ENCODE measurements around the gene DLK1. TPM values are rescaled to one million over a fixed set of nuclear protein-coding genes. Genes with fewer than 3 reads are reported as not detected.

The DLK1 gene
- total and polyA plus RNA-seq, 2 of the 13 experiments (the other 11 are each of a cell fraction or from before 2014, with no cell fraction given) = 95.5 to 312 TPM

DNA sequence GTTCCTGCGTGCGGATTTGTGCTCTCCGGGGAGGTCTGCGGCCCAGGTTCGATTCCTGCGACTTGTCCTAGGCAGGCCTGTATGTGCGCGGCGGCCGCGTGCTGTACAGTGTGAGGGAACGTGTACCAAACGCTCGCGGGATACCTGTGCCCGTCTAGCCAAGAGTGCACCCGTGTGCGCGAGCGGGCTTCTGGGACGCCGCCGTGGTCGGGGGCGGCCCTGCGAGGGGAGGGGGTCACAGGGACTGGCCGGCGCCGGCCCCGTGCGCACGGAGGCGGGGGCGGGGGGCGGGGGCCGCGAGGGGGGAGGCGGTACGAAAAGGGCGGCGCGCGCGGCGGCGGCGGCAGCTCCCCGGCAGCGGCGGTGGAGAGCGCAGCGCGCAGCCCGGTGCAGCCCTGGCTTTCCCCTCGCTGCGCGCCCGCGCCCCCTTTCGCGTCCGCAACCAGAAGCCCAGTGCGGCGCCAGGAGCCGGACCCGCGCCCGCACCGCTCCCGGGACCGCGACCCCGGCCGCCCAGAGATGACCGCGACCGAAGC, at the start of gene DLK1 (continued):
- TF ChIP-seq, protein P1, sequence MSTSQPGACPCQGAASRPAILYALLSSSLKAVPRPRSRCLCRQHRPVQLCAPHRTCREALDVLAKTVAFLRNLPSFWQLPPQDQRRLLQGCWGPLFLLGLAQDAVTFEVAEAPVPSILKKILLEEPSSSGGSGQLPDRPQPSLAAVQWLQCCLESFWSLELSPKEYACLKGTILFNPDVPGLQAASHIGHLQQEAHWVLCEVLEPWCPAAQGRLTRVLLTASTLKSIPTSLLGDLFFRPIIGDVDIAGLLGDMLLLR (CRISPR knock-in tag; IDR thresholded peaks at IDR 0.05) = no peak
- peak; percentile 63; the same call in 1 of the 2 replicates for TF ChIP-seq ZNF749 (CRISPR knock-in tag; IDR thresholded peaks at IDR 0.05; ENCODE audit: borderline replicate concordance)
- TF ChIP-seq EHMT2 (IDR thresholded peaks at IDR 0.05; ENCODE audit: borderline replicate concordance, low read depth, low read length) = no peak
- TF ChIP-seq SMC3 (IDR thresholded peaks at IDR 0.05; ENCODE audit: low read length) = no peak
- TF ChIP-seq RAD21 (CRISPR knock-in tag; IDR thresholded peaks at IDR 0.05) = no peak
- no peak for TF ChIP-seq ARID2 (CRISPR knock-in tag; IDR thresholded peaks at IDR 0.05; ENCODE audit: borderline replicate concordance)
- no peak for TF ChIP-seq SRF (IDR thresholded peaks at IDR 0.05; ENCODE audit: low read depth, low read length)
- TF ChIP-seq, protein P2, sequence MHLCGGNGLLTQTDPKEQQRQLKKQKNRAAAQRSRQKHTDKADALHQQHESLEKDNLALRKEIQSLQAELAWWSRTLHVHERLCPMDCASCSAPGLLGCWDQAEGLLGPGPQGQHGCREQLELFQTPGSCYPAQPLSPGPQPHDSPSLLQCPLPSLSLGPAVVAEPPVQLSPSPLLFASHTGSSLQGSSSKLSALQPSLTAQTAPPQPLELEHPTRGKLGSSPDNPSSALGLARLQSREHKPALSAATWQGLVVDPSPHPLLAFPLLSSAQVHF (CRISPR knock-in tag; IDR thresholded peaks at IDR 0.05) = no peak
- no peak for TF ChIP-seq ZNF510 (CRISPR knock-in tag; IDR thresholded peaks at IDR 0.05; ENCODE audit: low read depth)
- TF ChIP-seq TCF7L2 (IDR thresholded peaks at IDR 0.05; ENCODE audit: low read depth, low read length) = no peak
- no peak for TF ChIP-seq ZNF12 (CRISPR knock-in tag; IDR thresholded peaks at IDR 0.05)
- TF ChIP-seq, protein P3, sequence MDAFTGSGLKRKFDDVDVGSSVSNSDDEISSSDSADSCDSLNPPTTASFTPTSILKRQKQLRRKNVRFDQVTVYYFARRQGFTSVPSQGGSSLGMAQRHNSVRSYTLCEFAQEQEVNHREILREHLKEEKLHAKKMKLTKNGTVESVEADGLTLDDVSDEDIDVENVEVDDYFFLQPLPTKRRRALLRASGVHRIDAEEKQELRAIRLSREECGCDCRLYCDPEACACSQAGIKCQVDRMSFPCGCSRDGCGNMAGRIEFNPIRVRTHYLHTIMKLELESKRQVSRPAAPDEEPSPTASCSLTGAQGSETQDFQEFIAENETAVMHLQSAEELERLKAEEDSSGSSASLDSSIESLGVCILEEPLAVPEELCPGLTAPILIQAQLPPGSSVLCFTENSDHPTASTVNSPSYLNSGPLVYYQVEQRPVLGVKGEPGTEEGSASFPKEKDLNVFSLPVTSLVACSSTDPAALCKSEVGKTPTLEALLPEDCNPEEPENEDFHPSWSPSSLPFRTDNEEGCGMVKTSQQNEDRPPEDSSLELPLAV (CRISPR knock-in tag; conservative IDR thresholded peaks at IDR 0.05; ENCODE audit: low read depth) = no peak
- TF ChIP-seq, protein P4, sequence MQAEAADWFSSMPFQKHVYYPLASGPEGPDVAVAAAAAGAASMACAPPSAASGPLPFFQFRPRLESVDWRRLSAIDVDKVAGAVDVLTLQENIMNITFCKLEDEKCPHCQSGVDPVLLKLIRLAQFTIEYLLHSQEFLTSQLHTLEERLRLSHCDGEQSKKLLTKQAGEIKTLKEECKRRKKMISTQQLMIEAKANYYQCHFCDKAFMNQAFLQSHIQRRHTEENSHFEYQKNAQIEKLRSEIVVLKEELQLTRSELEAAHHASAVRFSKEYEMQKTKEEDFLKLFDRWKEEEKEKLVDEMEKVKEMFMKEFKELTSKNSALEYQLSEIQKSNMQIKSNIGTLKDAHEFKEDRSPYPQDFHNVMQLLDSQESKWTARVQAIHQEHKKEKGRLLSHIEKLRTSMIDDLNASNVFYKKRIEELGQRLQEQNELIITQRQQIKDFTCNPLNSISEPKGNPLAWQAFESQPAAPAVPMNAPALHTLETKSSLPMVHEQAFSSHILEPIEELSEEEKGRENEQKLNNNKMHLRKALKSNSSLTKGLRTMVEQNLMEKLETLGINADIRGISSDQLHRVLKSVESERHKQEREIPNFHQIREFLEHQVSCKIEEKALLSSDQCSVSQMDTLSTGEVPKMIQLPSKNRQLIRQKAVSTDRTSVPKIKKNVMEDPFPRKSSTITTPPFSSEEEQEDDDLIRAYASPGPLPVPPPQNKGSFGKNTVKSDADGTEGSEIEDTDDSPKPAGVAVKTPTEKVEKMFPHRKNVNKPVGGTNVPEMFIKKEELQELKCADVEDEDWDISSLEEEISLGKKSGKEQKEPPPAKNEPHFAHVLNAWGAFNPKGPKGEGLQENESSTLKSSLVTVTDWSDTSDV (CRISPR knock-in tag; IDR thresholded peaks at IDR 0.05) = no peak
- TF ChIP-seq, protein P5, sequence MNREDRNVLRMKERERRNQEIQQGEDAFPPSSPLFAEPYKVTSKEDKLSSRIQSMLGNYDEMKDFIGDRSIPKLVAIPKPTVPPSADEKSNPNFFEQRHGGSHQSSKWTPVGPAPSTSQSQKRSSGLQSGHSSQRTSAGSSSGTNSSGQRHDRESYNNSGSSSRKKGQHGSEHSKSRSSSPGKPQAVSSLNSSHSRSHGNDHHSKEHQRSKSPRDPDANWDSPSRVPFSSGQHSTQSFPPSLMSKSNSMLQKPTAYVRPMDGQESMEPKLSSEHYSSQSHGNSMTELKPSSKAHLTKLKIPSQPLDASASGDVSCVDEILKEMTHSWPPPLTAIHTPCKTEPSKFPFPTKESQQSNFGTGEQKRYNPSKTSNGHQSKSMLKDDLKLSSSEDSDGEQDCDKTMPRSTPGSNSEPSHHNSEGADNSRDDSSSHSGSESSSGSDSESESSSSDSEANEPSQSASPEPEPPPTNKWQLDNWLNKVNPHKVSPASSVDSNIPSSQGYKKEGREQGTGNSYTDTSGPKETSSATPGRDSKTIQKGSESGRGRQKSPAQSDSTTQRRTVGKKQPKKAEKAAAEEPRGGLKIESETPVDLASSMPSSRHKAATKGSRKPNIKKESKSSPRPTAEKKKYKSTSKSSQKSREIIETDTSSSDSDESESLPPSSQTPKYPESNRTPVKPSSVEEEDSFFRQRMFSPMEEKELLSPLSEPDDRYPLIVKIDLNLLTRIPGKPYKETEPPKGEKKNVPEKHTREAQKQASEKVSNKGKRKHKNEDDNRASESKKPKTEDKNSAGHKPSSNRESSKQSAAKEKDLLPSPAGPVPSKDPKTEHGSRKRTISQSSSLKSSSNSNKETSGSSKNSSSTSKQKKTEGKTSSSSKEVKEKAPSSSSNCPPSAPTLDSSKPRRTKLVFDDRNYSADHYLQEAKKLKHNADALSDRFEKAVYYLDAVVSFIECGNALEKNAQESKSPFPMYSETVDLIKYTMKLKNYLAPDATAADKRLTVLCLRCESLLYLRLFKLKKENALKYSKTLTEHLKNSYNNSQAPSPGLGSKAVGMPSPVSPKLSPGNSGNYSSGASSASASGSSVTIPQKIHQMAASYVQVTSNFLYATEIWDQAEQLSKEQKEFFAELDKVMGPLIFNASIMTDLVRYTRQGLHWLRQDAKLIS (CRISPR knock-in tag; IDR thresholded peaks at IDR 0.05) = no peak
- TF ChIP-seq CBFB (CRISPR knock-in tag; IDR thresholded peaks at IDR 0.05) = no peak
- no peak for TF ChIP-seq POLR2AphosphoS5 (IDR thresholded peaks at IDR 0.05; ENCODE audit: low read depth, low read length)
- TF ChIP-seq, protein P6, sequence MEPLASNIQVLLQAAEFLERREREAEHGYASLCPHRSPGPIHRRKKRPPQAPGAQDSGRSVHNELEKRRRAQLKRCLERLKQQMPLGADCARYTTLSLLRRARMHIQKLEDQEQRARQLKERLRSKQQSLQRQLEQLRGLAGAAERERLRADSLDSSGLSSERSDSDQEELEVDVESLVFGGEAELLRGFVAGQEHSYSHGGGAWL (CRISPR knock-in tag; IDR thresholded peaks at IDR 0.05) = peak; percentile 60; the same call in 1 of the 2 replicates
- TF ChIP-seq RFX5 (IDR thresholded peaks at IDR 0.05; ENCODE audit: low read depth, low read length) = no peak
- TF ChIP-seq FOSL2 (CRISPR knock-in tag; IDR thresholded peaks at IDR 0.05) = no peak
- TF ChIP-seq, protein P7, sequence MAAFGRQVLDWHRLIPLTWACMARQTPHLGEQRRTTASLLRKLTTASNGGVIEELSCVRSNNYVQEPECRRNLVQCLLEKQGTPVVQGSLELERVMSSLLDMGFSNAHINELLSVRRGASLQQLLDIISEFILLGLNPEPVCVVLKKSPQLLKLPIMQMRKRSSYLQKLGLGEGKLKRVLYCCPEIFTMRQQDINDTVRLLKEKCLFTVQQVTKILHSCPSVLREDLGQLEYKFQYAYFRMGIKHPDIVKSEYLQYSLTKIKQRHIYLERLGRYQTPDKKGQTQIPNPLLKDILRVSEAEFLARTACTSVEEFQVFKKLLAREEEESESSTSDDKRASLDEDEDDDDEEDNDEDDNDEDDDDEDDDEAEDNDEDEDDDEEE (CRISPR knock-in tag; IDR thresholded peaks at IDR 0.05) = no peak
